ENCODE measurements around the gene PLD4.

Gene PLD4

DNA sequence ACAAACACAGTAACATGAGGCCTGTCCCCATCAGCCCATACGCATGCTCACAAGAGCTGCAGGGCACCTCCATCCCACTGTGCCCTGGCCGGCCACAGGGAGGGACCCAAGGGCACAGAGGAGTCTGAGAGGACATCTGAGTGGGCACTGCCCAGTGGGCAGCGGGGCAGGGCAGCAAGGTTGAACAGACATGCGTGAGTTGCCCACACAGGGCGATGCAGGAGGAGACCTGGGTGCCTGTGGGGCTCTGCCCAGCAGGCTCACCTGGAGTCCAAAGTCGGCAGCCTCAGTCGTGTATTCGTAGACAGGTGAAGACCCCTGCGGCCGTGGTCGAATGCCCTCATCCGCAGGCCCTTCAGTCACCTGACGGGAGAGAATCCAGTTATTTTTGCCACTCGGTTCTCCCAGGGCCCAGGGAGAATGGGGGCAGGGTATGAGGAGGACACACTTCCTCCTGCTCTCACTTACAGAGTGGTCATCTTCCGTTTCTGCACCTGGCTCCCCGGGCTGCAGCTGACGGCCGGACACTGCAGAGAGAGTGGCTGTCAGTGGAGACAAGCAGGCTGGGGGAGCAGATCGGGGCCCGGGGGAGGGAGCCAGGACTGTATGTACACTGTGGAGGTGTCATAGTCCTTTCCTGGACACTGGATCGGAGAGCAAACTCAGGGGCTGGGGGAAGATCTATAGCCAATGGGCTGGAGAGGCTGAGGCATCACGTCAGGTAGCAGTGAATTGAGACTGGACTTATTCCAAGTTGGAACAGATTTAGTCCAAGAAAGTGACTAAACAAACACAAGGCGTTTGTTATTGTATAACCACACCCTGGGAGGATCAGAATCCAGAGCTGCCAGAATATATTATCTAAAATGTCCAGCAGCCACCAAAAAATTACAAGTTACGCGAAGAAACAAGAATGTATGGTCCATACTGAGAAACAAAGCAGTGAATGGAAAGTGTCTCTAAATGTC lies 32.8 kb downstream of the PLD4 start:
- no peak for DNase-seq (ENCODE audit: insufficient read length, low spot score)
- FAIRE-seq = no peak
- TF ChIP-seq TAF1 (IDR thresholded peaks at IDR 0.05; ENCODE audit: low read depth, low read length) (no peak), SPI1 (IDR thresholded peaks at IDR 0.05; ENCODE audit: low read depth, low read length) (no peak), POU2F2 (IDR thresholded peaks at IDR 0.05; ENCODE audit: low read depth, low read length) (no peak), POLR2A (IDR thresholded peaks at IDR 0.05; ENCODE audit: low read depth, low read length) (no peak), PAX5 (IDR thresholded peaks at IDR 0.05; ENCODE audit: insufficient read depth, low read length, severe bottlenecking) (no peak), POLR2AphosphoS5 (IDR thresholded peaks at IDR 0.05; ENCODE audit: low read depth, low read length) (no peak)

DNA sequence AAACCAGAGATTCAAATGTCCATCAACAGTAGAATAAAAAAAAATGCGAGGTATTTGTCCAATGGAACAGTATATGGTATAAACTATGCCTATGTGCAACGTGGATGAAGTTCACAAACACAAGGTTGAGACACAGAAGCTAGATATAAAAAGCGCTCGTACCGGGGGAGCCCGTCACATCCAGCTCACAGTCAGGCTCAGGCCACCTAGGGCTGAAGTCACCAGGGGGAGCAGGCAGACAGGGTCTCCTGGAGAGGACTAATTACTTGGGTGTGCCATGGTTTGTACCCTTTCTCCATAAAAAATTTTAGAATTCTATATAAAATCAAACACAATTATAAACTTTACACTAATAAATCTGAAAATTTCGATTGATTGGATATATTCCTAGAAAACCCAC lies 39.9 kb downstream of the PLD4 start:
- FAIRE-seq (no peak), DNase-seq (ENCODE audit: insufficient read length, low spot score) (no peak)
- no peak for TF ChIP-seq POLR2A (IDR thresholded peaks at IDR 0.05; ENCODE audit: low read depth, low read length)
- no peak for TF ChIP-seq SPI1 (IDR thresholded peaks at IDR 0.05; ENCODE audit: low read depth, low read length)
- TF ChIP-seq POLR2AphosphoS5 (IDR thresholded peaks at IDR 0.05; ENCODE audit: low read depth, low read length) = no peak
- no peak for TF ChIP-seq TAF1 (IDR thresholded peaks at IDR 0.05; ENCODE audit: low read depth, low read length)
- TF ChIP-seq POU2F2 (IDR thresholded peaks at IDR 0.05; ENCODE audit: low read depth, low read length) = no peak

DNA sequence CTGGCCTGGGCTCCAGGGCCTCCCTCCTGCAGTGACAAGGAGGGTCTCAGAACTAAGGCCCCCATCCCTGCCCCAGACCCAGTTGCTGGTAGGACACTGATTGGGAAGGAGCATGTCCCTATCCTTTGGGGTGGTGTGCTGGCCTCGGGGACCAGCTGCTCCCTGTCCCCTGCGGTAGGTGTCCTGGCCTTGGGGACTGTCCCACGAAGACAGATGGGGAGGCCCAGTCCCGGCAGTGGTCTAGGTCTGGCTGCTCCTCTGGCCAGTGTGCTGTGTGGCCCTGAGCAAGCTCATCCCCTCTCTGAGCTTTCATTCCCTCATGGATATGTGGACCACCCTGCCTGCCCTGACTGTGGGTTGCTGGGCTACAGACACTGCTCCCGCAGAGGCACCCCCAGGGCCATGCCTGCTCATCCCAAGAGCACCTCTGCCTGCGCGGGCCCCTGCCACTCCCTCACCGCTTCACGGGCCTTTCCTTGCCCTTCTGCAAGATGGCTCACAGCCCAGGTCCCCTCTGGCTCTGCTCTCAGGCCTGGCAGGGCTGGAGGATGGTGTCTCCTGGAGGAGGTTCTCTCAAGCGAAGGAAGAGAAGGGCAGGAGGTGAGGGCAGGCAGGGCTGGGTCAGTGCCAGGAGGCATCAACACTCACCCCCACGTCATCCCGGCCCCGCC lies 41.0 kb downstream of the PLD4 start:
- no peak for TF ChIP-seq PAX5 (IDR thresholded peaks at IDR 0.05; ENCODE audit: insufficient read depth, low read length, severe bottlenecking)
- TF ChIP-seq POLR2A (IDR thresholded peaks at IDR 0.05; ENCODE audit: low read depth, low read length) = no peak
- TF ChIP-seq POLR2AphosphoS5 (IDR thresholded peaks at IDR 0.05; ENCODE audit: low read depth, low read length) = no peak
- TF ChIP-seq TAF1 (IDR thresholded peaks at IDR 0.05; ENCODE audit: low read depth, low read length) = no peak
- TF ChIP-seq SPI1 (IDR thresholded peaks at IDR 0.05; ENCODE audit: low read depth, low read length) = no peak
- TF ChIP-seq POU2F2 (IDR thresholded peaks at IDR 0.05; ENCODE audit: low read depth, low read length) = no peak
- DNase-seq (ENCODE audit: insufficient read length, low spot score) (no peak), FAIRE-seq (no peak)

DNA sequence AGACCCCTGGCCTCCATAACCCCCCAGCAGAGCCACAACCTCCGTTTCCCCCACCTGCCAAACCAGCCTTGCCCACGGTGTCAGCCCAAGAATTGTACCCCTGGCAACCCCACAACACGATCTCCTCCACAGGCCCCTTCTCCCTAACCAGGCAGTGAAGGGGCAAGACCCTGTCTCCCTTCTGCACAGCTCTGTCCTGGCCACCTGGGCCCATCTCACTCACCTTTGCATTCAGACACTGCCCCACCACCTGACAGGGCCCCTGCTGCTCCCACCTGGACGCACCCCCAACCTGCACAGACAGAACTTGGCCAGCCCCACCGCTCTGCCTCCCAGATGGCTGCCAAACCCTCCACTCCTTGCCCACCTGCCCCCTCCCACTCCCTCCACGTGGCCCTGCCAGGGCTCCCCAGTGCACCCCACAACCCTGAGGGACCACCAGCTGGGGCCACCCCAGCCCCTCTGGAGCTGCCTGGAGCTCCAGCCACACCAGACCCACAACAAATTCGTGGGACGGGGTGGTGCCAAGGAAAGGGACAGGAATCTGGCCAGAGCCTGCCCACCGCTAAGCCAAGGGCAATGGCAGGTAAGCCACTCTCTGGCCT lies 41.7 kb downstream of the PLD4 start:
- TF ChIP-seq SPI1 (IDR thresholded peaks at IDR 0.05; ENCODE audit: low read depth, low read length) (no peak), POLR2A (IDR thresholded peaks at IDR 0.05; ENCODE audit: low read depth, low read length) (no peak), POU2F2 (IDR thresholded peaks at IDR 0.05; ENCODE audit: low read depth, low read length) (no peak), POLR2AphosphoS5 (IDR thresholded peaks at IDR 0.05; ENCODE audit: low read depth, low read length) (no peak), TAF1 (IDR thresholded peaks at IDR 0.05; ENCODE audit: low read depth, low read length) (no peak), PAX5 (IDR thresholded peaks at IDR 0.05; ENCODE audit: insufficient read depth, low read length, severe bottlenecking) (no peak)
- no peak for DNase-seq (ENCODE audit: insufficient read length, low spot score)
- no peak for FAIRE-seq

DNA sequence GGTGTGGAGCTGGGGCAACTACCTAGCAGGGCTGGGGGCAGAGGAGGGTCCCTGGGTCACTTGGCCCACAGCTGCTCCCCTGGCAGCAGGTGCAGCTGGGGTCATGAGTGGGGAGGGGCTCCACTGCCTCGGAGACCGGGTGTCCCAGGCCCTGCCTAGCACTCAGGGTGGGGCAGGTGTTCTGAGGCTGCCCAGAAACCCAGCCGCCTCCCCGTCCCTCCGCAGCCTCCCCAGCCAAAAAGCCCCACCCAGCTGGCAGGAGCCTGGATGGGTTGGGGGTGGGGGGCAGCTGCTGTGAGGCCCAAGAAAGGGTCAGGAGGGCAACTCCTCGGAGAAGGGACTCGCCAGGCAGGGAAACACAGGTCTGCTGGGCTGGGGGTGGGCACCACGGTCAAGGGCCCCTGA lies 42.3 kb downstream of the PLD4 start:
- no peak for DNase-seq (ENCODE audit: insufficient read length, low spot score)
- no peak for TF ChIP-seq POU2F2 (IDR thresholded peaks at IDR 0.05; ENCODE audit: low read depth, low read length)
- no peak for TF ChIP-seq POLR2A (IDR thresholded peaks at IDR 0.05; ENCODE audit: low read depth, low read length)
- TF ChIP-seq PAX5 (IDR thresholded peaks at IDR 0.05; ENCODE audit: insufficient read depth, low read length, severe bottlenecking) = no peak
- TF ChIP-seq POLR2AphosphoS5 (IDR thresholded peaks at IDR 0.05; ENCODE audit: low read depth, low read length) = no peak
- no peak for TF ChIP-seq SPI1 (IDR thresholded peaks at IDR 0.05; ENCODE audit: low read depth, low read length)
- TF ChIP-seq TAF1 (IDR thresholded peaks at IDR 0.05; ENCODE audit: low read depth, low read length) = no peak
- FAIRE-seq = no peak

DNA sequence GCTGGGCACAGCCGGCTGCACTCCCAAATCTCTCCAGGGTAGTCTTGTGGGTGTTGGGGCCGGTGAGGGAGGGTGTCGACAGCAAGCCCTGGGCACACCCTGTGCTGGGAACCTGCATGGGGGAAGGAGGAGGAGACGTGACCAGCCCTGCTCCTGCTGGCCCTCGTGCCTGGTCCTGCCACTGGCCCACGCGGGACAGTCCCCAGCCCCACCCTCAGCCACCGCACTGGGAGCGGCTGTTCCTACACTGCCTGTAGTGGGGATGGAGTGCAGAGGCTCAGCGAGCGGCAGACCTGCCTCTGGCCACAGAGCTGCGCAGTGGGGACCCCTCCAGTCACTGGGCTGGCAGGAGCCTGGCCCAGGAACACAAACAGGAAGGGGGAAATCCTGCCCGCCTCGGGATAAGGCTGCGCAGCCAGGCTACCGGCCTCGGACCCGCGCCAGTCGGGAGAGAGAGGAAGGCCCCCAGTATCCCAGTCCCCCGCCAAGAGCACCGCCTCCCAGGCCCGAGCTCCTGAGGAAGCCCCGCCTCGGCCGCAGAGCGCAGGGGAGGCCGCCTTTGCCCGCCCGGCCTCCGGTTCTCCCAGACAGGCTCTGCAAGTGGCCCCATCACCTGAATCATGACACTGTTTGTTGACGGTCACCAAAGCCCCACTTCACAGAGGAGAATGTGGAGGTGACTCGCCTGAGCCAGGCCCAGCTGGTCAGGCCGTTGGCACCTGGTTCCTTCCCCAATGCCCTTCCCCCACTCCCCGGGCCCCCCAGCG lies 42.9 kb downstream of the PLD4 start:
- TF ChIP-seq POLR2AphosphoS5 (IDR thresholded peaks at IDR 0.05; ENCODE audit: low read depth, low read length) = no peak
- no peak for TF ChIP-seq POLR2A (IDR thresholded peaks at IDR 0.05; ENCODE audit: low read depth, low read length)
- no peak for TF ChIP-seq POU2F2 (IDR thresholded peaks at IDR 0.05; ENCODE audit: low read depth, low read length)
- TF ChIP-seq PAX5 (IDR thresholded peaks at IDR 0.05; ENCODE audit: insufficient read depth, low read length, severe bottlenecking) = no peak
- no peak for TF ChIP-seq SPI1 (IDR thresholded peaks at IDR 0.05; ENCODE audit: low read depth, low read length)
- TF ChIP-seq TAF1 (IDR thresholded peaks at IDR 0.05; ENCODE audit: low read depth, low read length) = no peak
- DNase-seq (ENCODE audit: insufficient read length, low spot score) (no peak), FAIRE-seq (no peak)

DNA sequence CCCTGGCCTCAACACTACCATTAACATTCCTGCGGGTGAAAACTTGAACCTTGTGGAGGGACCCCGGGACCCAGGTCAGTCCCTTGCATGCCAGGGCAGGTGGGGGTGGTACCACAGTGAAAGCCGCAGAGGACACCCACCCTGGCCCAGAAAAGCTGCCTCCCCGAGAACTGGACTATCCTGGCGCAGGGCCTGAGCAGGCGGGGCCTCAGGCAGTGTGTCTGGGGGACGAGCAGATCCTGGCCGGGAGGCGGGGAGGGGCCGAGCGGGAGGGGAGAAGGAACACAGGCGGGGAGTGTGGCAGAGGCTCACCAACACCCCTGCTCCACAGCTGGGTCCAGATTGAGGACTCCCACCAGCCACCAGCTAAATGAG lies 43.5 kb downstream of the PLD4 start:
- FAIRE-seq (no peak), DNase-seq (ENCODE audit: insufficient read length, low spot score) (no peak)
- TF ChIP-seq POU2F2 (IDR thresholded peaks at IDR 0.05; ENCODE audit: low read depth, low read length) = no peak

DNA sequence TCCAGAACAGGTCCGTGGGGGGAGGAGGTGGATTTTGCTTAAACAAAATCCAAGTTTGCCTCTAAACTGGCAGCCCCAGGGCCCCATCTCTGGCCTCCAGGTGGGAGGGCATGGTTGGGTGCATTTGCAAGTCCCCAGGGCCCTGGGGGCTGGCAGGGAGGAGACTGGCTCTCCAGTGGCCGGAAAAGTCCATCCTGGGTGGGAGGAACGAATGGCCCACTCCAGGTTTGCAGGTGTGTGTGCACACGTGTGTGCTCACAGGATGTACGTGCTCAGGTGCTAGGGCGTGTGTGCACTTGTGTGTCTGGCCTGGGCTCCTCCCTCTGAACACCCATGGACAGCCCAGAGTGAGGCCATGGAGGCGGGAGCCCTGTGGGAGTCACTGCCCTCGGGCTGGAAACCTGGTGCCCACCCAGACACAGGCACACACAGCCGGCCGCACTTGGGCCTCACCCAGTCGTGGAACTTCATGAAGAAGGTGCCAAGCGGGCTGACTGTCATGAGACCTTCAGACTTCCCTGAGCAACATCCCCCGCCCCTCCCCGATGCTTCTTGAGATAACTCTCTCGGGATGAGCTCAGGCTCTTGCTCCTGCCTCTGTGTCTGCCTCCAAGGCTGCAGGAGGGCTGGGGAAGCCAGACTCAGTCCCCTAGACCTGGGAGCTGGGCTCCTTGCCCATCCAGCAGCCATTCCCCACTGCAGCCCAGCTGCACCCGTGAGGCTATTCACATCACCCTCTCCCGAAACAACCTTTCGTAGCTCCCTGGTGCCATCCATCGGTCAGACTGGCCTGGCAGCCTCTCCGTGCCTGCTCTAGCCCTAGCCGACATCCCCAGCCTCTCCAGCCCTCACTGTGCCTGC lies 44.1 kb downstream of the PLD4 start:
- TF ChIP-seq TAF1 (IDR thresholded peaks at IDR 0.05; ENCODE audit: low read depth, low read length) (no peak), POLR2A (IDR thresholded peaks at IDR 0.05; ENCODE audit: low read depth, low read length) (no peak), POU2F2 (IDR thresholded peaks at IDR 0.05; ENCODE audit: low read depth, low read length) (no peak), PAX5 (IDR thresholded peaks at IDR 0.05; ENCODE audit: insufficient read depth, low read length, severe bottlenecking) (no peak)
- no peak for DNase-seq (ENCODE audit: insufficient read length, low spot score)
- FAIRE-seq = peak; percentile 52

All from GM12891 (cell line).